NT2/D1 (cell line): Measurements from ENCODE around the gene CEP164.

Experiments
- SUZ12 ChIP-seq: IDR thresholded peaks from 2 replicates; pipeline ENCODE4 v1.6.1; 2011; ENCODE audit not compliant: insufficient read length, insufficient read depth; ENCODE audit errors: extremely low read depth
- YY1 ChIP-seq: IDR thresholded peaks from 2 replicates; pipeline ENCODE4 v1.6.1; 2011; ENCODE audit not compliant: insufficient read length, insufficient read depth
- ZNF274 ChIP-seq: IDR thresholded peaks from 2 replicates; pipeline ENCODE4 v1.6.1; 2011; ENCODE audit warnings: mild to moderate bottlenecking, low read depth, low read length

- TF ChIP-seq YY1 (no peak), SUZ12 (no peak), ZNF274 (no peak)
These were observed 13.6 kb upstream of the CEP164 start for GRCh38 chr11:117313828-117314768.
